HEK293T (cell line): ENCODE measurements around the gene B9D2.

Experiments
- BHLHE40 ChIP-seq: fragments of 450-650 bp; IDR thresholded peaks from 2 replicates; pipeline ENCODE4 v1.6.1; 2016; ENCODE audit warnings: mild to moderate bottlenecking, moderate library complexity, borderline replicate concordance
- FOXK2 ChIP-seq: fragments of 450-650 bp; IDR thresholded peaks from 2 replicates; pipeline ENCODE4 v1.6.1; 2016; ENCODE audit warnings: mild to moderate bottlenecking
- SP1 ChIP-seq: fragments of 450-650 bp; IDR thresholded peaks from 2 replicates; pipeline ENCODE4 v1.6.1; 2017

DNA sequence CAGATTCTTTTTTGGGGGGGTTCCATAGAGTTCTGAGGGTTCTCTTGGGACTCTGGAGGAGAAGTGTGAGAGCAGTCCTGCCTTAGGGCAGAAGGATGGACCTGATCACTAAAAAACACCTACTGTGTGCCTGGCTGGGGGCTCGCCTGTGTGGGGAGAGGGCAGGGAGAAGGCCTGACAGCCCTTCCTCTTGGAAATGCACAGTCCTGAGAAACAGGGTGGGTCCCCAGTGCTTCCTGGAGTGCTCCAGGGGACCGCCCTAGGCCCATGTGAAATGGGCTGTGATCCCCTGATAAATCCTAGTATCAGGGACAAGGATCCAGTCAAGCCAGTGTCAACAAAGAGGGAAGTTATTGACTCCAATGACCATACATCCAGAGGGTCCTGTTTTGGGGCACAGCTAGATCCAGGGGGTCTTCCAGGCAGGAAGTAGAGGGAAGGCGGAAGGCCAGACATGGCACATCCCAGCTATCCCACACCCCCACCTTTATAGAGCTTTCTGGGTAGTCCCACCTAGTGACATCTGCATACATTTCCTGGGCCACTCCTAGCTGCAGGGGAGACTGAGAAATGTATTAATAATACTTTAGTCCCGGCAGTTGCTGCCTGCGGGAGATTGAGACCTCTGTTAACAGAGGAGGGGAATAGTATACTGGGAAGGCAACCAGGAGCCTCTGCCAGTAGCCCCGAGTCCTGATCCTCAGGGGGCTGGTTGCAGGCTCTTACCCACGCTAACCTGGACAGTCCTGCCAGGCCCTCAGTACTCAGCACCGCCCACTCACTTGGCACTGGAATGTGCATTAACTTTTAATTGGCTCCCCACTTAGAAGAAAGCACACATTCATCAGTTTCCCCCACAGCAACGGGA lies 47.4 kb upstream of the B9D2 start:
- TF ChIP-seq SP1 (no peak), FOXK2 (no peak), BHLHE40 (no peak)
